ENCODE measurements around the gene KRTAP5-5.
"Not testable (repeated sequence)": the region's sequence is repeated elsewhere in the genome, so short reads cannot be mapped to it uniquely, and the experiment has no call there.

KRTAP5-5 gene

GRCh38 chr11:1660111-1660867 is 30.7 kb downstream of the KRTAP5-5 start:
- DNase-seq: no peak

- not testable (repeated sequence) for DNase-seq
These were observed 32.1 kb downstream of the KRTAP5-5 start for GRCh38 chr11:1661454-1662269.

GRCh38 chr11:1662699-1663283 is 33.2 kb downstream of the KRTAP5-5 start:
- DNase-seq: not testable (repeated sequence)

DNA sequence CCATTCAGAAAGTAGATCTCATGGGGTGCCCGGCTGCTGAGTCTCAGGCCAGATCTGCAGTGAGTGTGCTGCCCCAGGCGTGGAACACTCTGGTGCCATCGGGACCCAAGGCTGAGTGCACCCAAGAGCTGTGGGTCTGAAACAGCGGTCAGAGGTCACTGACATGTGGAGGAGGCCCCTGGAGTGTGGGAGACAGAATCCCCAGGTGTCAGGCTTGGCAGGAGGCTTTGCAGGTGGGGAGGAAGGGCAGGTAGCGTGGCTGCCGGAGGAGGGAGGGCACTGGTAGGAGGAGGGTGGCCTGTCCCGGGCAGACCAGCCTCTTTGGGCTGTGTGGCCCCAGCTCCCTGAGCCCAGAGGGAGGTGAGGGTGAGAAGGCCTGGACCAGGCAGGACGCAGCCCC is 35.7 kb downstream of the KRTAP5-5 start:
- DNase-seq: no peak

GRCh38 chr11:1667121-1667850 is 37.7 kb downstream of the KRTAP5-5 start:
- no peak for DNase-seq

- no peak for DNase-seq
These were observed 38.3 kb downstream of the KRTAP5-5 start for GRCh38 chr11:1667906-1668305.

DNA sequence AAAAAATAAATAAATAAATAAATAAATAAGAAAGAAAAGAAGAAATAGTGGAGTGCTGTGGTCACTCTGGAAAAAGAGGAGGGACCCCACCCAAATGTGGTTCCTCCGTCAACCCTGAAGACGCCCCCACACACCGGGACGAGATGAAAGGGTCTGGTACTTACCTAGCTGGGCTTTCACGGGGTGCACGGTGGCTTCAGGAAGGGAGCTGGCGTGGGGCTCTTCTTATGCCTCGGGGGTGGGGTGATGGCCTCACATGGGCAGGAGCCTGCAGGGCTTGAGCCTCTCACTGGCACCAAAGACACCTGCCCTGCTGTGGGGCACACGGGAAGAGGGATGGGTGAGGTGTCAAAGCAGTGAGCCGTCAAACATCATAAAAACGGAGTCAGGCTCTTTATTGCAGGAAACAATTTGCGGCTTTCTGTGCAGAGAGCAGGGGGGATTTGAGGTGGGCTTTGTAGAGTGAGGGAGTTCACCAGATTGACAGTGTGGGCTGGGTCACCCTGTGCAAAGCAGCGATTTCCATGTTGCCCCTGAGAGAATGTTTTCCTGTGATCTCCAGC is 39.4 kb downstream of the KRTAP5-5 start:
- no peak for DNase-seq

- no peak for DNase-seq
These were observed 40.1 kb downstream of the KRTAP5-5 start for GRCh38 chr11:1669546-1670218.

GRCh38 chr11:1670457-1670856 is 40.9 kb downstream of the KRTAP5-5 start:
- DNase-seq: not testable (repeated sequence)

- no peak for DNase-seq
These were observed 41.4 kb downstream of the KRTAP5-5 start for GRCh38 chr11:1670905-1671371.

DNA sequence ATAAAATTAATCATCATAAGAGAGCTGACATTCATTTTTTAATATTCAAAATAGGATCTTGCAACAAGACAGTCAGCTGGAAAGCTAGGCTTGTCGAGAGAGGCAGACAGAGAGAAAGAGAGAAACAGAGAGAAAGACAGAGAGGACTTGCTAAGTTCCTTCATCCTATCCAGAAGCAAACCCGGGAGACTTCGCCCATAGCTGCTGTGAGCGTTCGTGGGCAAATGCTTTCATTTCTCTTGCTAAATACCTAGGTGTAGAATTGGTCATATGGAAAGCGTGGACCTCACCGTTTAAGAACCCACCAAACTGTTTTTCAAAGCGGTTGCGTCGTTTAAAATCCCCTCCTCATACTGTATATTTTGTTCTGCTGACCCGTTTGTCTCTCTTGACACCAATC is 42.1 kb downstream of the KRTAP5-5 start:
- DNase-seq: no peak

GRCh38 chr11:1672613-1673350 is 43.2 kb downstream of the KRTAP5-5 start:
- no peak for DNase-seq

DNA sequence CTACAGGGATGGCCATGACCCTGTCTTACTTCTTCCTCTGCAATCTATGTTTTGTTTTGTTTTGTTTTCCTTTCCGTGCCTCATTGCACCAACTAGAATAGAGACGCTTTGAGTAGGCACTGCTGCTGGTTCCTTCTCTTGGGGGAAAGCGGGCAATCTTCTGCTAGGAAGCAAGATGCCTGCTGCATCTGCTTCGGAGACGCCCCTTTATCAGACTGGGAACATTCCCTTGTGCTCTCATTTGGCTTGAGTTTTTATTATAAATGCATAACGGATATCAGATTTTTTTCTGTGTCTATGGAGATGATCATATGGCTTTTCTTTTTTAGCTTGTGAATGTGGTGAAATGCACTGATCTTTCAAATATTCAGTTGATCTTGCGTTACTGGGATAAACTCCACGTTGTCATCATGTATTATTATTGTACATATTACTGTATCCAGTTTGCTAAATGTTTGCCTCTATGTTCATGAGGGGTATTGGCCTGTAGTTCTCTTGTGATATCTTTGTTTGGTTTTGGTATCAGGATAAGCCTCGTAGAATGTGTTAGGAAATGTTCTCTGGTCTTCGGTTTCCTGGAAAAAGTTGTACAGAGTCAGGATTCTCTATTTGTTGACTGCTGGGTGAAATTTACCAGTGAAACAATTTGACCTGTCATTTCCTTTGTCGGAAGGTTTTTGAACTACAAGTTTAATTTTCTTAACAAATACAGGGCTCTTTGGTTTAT is 44.0 kb downstream of the KRTAP5-5 start:
- no peak for DNase-seq

DNA sequence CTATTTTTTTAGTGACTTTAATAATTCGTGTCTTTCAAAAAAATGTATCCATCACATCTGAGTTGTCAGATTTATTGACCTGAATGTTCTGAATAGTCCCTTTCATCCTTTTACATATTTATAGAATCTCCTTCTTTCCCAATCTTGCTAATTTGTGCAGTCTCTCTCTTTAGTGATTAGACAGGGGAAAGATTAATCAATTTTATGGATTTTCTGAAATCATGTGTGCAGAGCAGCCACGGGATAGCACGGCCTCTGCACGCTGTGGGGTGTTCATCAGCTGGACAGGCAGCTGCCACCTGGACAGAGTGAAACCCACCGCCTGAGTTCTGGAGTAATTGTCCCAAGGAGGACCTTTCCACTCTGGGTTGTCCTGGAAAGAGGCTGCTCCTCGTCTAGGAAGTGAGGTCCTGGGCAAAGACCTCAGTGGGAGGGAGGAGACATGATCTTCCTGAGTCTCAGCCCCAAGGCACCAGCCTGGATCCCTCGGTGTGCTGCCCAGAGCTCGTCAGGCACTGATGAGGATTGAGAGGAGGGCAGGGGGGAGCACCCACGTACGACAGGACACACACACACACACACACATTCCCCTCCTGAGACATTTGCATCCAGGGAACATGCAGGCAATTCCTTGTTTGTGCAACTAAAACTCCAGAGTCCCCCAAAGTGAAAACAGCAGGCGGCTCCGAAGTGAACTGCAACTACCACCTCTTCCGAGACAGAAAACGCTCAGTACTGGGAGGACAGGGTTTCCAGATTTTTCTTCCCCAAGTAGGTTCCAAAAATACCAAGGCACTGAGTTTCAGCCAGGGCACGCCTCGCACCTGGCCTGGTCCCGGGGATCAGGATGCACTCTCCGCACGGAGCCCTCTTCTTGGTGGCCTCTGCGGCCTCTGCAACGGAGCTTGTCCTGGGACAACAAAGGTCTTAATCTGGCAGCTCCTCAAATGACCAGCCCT is 44.9 kb downstream of the KRTAP5-5 start:
- no peak for DNase-seq

DNA sequence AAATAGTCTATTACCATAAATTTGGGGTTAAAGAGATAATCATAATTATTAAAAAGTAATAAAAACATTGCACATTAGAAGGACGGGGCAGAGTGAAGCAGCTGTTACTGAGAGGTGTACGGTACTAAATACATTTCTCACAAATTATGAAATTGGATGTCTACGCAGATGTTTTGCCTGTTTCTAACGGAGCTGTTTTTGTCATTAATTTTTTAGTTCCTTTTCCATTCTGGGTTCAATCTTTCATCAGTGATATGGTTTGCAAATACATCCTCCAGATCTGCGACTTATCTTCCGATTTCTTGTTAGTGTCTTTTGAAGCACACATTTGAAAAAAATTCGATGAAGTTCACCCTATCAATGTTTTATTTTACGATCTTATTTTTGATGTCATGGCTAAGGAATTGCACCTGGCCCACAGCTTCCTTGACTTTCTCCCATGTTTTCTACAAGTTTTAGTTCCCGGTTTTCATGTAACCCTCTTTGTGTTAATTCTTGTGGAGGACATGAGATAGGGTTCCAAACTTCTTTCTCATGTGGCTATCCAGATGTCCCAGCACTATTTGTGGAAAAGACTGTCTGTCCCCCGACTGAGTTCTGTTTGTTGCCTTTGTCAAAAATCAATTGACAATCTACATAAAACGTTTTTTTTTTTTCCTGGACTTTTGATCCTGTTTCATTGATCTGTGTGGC is 46.1 kb downstream of the KRTAP5-5 start:
- no peak for DNase-seq

DNA sequence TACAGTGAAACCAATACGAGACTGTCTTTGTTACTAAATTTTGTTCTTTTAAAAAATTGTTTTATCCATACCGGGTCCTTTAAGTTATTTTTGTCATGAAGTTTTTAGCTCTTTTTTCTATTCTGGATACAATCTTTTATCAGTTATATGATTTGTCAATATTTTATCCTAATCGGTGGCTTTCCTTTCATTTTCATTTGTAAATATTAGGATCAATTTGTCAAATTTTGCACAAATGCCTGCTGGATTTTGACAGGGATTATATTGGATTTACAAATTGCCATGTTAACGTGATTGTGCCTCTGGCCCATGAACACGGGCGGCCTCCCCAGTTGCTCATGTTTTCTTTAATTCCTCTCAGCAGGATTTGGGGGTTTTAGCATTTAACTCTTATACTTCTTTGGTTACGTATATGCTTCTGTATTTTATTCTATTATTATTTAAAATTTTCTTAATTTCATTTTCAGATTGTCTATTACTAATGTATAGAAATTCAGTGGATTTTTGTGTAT is 46.7 kb downstream of the KRTAP5-5 start:
- DNase-seq: no peak

DNA sequence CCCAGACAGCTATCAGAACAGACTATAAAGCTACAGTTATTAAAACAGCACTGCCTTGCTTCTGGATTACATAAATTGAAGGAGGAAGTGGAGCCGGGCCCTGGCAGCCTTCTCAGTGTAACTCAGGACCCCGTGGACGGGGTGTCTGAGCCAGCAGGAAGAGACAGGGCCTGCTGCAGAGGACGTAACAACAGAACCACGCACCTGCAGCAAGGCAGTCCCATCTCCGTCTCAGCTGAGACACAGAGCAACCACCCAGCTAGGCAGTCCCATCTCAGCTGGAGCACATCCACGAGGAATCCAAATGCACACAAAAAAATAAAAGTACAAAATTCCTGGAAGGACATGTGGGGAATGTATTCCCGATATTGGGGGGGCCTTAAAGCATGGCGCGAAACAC is 50.3 kb downstream of the KRTAP5-5 start:
- no peak for DNase-seq

Measured in bone marrow (tissue), 2 donors.